Stimulated activated CD4-positive, alpha-beta T cell treated with anti-CD3 and anti-CD28 coated beads, TNF-alpha, amount 100 ng/mL, for 24 hours (primary cell): Measurements from ENCODE around the gene CILP2.

ENCODE experiments used
- DNase-seq, 3 experiments: peaks; one replicate each; pipeline ENCODE4 v3.0.0-alpha.2; 2020; ENCODE audit warnings: low read depth in 3 of 3

Gene CILP2

GRCh38 chr19:19544954-19545591 lies 7.0 kb downstream of the CILP2 start:
- no peak for DNase-seq

GRCh38 chr19:19545707-19546106 lies 7.6 kb downstream of the CILP2 start:
- DNase-seq: no peak

- no peak for DNase-seq
Observed at GRCh38 chr19:19546751-19547162, 8.7 kb downstream of the CILP2 start.

- no peak for DNase-seq
Observed at GRCh38 chr19:19547674-19548336, 9.7 kb downstream of the CILP2 start.

GRCh38 chr19:19548915-19549759 lies 11.1 kb downstream of the CILP2 start:
- DNase-seq: no peak

- no peak for DNase-seq
Observed at GRCh38 chr19:19549804-19550464, 11.9 kb downstream of the CILP2 start.

- DNase-seq: no peak
Observed at GRCh38 chr19:19550485-19550929, 12.4 kb downstream of the CILP2 start.

GRCh38 chr19:19550972-19551852 lies 13.1 kb downstream of the CILP2 start:
- no peak for DNase-seq

GRCh38 chr19:19551853-19552192 lies 13.8 kb downstream of the CILP2 start:
- DNase-seq: no peak

- DNase-seq: peak in 1 of 3 experiments; percentile 30
Observed at GRCh38 chr19:19552798-19553197, 14.7 kb downstream of the CILP2 start.

- DNase-seq: no peak
Observed at GRCh38 chr19:19553670-19554069, 15.6 kb downstream of the CILP2 start.

GRCh38 chr19:19554074-19555023 lies 16.3 kb downstream of the CILP2 start:
- peak; percentile 34 to 58 (median 43) for DNase-seq

- no peak for DNase-seq
Observed at GRCh38 chr19:19558055-19558454, 20.0 kb downstream of the CILP2 start.

- no peak for DNase-seq
Observed at GRCh38 chr19:19558636-19559035, 20.6 kb downstream of the CILP2 start.

- no peak for DNase-seq
Observed at GRCh38 chr19:19559931-19560330, 21.9 kb downstream of the CILP2 start.

GRCh38 chr19:19561946-19562664 lies 24.0 kb downstream of the CILP2 start:
- DNase-seq: no peak

GRCh38 chr19:19562665-19563347 lies 24.7 kb downstream of the CILP2 start:
- peak in 1 of 3 experiments; percentile 29 for DNase-seq

GRCh38 chr19:19563348-19563848 lies 25.3 kb downstream of the CILP2 start:
- no peak for DNase-seq
